Lower leg skin (tissue), 4 donors: ENCODE data around the gene TAF3. TPM values are rescaled to one million over a fixed set of nuclear protein-coding genes. Genes with fewer than 3 reads are reported as not detected.
A peak's percentile ranks its signal among the peaks of the same experiment; 100 is the strongest.
"Not testable (repeated sequence)": the region's sequence is repeated elsewhere in the genome, so short reads cannot be mapped to it uniquely, and the experiment has no call there.

Source experiments
- DNase-seq, 2 donors: peaks; one replicate each; pipeline ENCODE4 v3.0.0-alpha.2; 2019; ENCODE audit warnings: low spot score in 2 of 2
- H3K4me3 ChIP-seq: fragments of 200-600 bp; sonication (generic); 2 replicates; pipeline ENCODE4 v1.5.1; 2017; ENCODE audit warnings: mild to moderate bottlenecking, low read depth; ENCODE audit not compliant: poor library complexity, severe bottlenecking
- POLR2A ChIP-seq, 2 donors: fragments of 450-650 bp; IDR thresholded peaks; one replicate each; pipeline ENCODE4 v1.6.1; 2016 to 2017; ENCODE audit warnings: antibody characterized with exemption in 2 of 2, mild to moderate bottlenecking in 1 of 2, moderate library complexity in 1 of 2
- whole genome bisulfite sequencing, 2 donors: methylation state at CpG; one replicate each; pipeline ENCODE4 v1.1.5; 2018; 5-methylcytosine and 5-hydroxymethylcytosine counted together
- intact Hi-C: fragments of 100-400 bp; cut with DNase I; formaldehyde crosslinking; loops from one replicate; pipeline ENCODE4 v1.15.0; 2023; ENCODE audit warnings: low total_unique reads
- total RNA-seq, 4 donors: library from RNA; depleted of rRNA; stranded (reverse); fragments of >200 nt; gene quantifications; one replicate each; pipeline ENCODE4 v1.1.0, GENCODE V29; 2016
- TF ChIP-seq, protein P1 (sequence below), 3 donors: fragments of 450-650 bp; IDR thresholded peaks; one replicate each; pipeline ENCODE4 v1.5.1; 2016; ENCODE audit warnings: antibody characterized with exemption in 3 of 3, mild to moderate bottlenecking in 3 of 3, moderate library complexity in 2 of 3

TAF3 gene
- total RNA-seq: 1 to 10 TPM; 5.0 to 8.3 (median 7.7) TPM

GRCh38 chr10:7818295-7819120 lies at the start of gene TAF3:
Gene TAF3 (plus strand): TSS chr10:7818505. CDS start chr10:7818710, 205 bp downstream.
- TF ChIP-seq POLR2A (IDR thresholded peaks at IDR 0.05): no peak
- TF ChIP-seq, protein P1, sequence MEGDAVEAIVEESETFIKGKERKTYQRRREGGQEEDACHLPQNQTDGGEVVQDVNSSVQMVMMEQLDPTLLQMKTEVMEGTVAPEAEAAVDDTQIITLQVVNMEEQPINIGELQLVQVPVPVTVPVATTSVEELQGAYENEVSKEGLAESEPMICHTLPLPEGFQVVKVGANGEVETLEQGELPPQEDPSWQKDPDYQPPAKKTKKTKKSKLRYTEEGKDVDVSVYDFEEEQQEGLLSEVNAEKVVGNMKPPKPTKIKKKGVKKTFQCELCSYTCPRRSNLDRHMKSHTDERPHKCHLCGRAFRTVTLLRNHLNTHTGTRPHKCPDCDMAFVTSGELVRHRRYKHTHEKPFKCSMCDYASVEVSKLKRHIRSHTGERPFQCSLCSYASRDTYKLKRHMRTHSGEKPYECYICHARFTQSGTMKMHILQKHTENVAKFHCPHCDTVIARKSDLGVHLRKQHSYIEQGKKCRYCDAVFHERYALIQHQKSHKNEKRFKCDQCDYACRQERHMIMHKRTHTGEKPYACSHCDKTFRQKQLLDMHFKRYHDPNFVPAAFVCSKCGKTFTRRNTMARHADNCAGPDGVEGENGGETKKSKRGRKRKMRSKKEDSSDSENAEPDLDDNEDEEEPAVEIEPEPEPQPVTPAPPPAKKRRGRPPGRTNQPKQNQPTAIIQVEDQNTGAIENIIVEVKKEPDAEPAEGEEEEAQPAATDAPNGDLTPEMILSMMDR (IDR thresholded peaks at IDR 0.05): no peak
- intact Hi-C loops: no loop called here
- DNase-seq: peak; percentile 85 to 98
- 0% methylated on average over 31 to 62 of the region's 77 CpGs for WGBS, 2 donors
- H3K4me3 ChIP-seq: peak within 1 kb of the TSS; percentile 90

- intact Hi-C loops: no loop called here
- no peak overlapping the region for H3K4me3 ChIP-seq
- no peak for TF ChIP-seq POLR2A (IDR thresholded peaks at IDR 0.05)
- TF ChIP-seq, protein P1 (IDR thresholded peaks at IDR 0.05): no peak
- 67 to 76% methylated on average over 10 of the region's 10 CpGs for WGBS, 2 donors
- DNase-seq: no peak
Measured at GRCh38 chr10:7773845-7774801, 44.2 kb upstream of the TAF3 start.

DNA sequence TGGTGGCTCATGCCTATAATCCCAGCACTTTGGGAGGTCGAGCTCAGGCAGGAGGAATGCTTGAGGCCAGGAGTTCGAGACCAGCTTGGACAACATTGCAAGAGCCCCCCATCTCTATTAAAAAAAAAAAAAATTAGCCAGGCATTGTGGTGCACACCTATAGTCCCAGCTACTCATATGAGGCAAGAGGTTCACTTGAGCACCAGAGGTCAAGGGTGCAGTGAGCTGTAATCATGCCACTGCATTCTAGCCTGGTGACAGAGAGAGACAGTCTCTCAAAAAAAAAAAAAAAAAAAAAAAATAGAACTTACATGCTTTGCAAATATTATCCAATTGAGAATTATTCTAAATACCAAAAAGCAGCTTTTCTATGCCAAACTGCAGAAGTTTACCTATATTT lies 41.5 kb upstream of the TAF3 start:
- DNase-seq: no peak
- TF ChIP-seq, protein P1 (IDR thresholded peaks at IDR 0.05): no peak
- no peak for TF ChIP-seq POLR2A (IDR thresholded peaks at IDR 0.05)
- intact Hi-C loops: no loop called here
- WGBS, 2 donors: 95 to 100% methylated on average over 2 of the region's 2 CpGs
- H3K4me3 ChIP-seq: no peak overlapping the region

GRCh38 chr10:7782194-7782593 lies 36.1 kb upstream of the TAF3 start:
- intact Hi-C loops, H3K4me3 ChIP-seq, DNase-seq: not testable (repeated sequence)
- WGBS, 2 donors: 93 to 96% methylated on average over 6 of the region's 6 CpGs

DNA sequence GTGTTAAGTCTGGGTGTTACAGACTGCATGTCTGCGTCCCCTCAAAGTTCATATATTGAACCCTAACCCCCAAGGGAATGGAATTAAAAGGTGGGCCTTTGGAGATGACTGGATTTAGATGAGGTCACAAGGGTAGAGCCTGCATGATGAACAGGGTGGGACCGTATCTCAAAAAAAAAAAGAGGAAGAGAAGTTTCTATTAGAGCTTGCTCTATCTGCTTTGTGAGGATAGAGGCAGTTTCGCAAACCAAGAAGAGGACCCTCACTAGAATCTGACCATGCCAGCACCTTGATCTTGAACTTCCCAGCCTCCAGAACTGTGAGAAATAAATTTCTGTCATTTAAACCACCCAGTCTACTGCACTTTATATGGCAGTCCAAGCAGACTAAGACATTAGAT lies 31.9 kb upstream of the TAF3 start:
- no peak for DNase-seq
- no peak overlapping the region for H3K4me3 ChIP-seq
- no peak for TF ChIP-seq POLR2A (IDR thresholded peaks at IDR 0.05)
- TF ChIP-seq, protein P1 (IDR thresholded peaks at IDR 0.05): no peak
- intact Hi-C loops: no loop called here
- WGBS, 2 donors: 83 to 86% methylated on average over 3 of the region's 3 CpGs
